ENCODE measurements around the gene RAB1B. TPM values are rescaled to one million over a fixed set of nuclear protein-coding genes. Genes with fewer than 3 reads are reported as not detected.

Gene RAB1B
- total and polyA plus RNA-seq, 4 donors = 40.4 to 83.0 (median 51.3) TPM

- Histone ChIP-seq H3K9me3 (ENCODE audit: control insufficient read depth in 4 of 4, low read length in 3 of 4) (no peaks in the 10 kb centered on the region), H3K27ac (ENCODE audit: low read depth in 1 of 2, low read length in 2 of 2) (no peak overlapping the region), H3K4me3 (ENCODE audit: low read depth in 1 of 3, low read length in 3 of 3) (no peak overlapping the region), H3K9ac (ENCODE audit: low read depth in 1 of 2, low read length in 2 of 2) (no peak overlapping the region), H3K4me1 (ENCODE audit: control insufficient read depth in 4 of 4, insufficient read depth in 4 of 4, low read length in 3 of 4) (peaks cover 0 to 3% (median 0%) of the 10 kb centered on the region in 4 donors), H3K36me3 (ENCODE audit: control insufficient read depth in 4 of 4, insufficient read depth in 3 of 4, low read depth in 1 of 4, low read length in 3 of 4) (peaks cover 2 to 15% (median 8%) of the 10 kb centered on the region in 4 donors), H3K27me3 (ENCODE audit: control insufficient read depth in 4 of 4, insufficient read depth in 4 of 4, low read length in 3 of 4) (no peaks in the 10 kb centered on the region)
- peak; percentile 13 for DNase-seq (ENCODE audit: low spot score)
- no peak for TF ChIP-seq GABPA (IDR thresholded peaks at IDR 0.05 in 1 of 2, conservative IDR thresholded peaks at IDR 0.05 in 1 of 2)
- TF ChIP-seq NR2F2 (IDR thresholded peaks at IDR 0.05) = no peak
- no peak for TF ChIP-seq YY1 (IDR thresholded peaks at IDR 0.05)
- TF ChIP-seq EGR1 (IDR thresholded peaks at IDR 0.05; ENCODE audit: low read depth in 2 of 2) = no peak
- WGBS = 98% methylated on average over 18 of the region's 18 CpGs
These were observed 49.4 kb upstream of the RAB1B start for GRCh38 chr11:66218846-66219620.

- H3K27ac ChIP-seq (ENCODE audit: low read depth in 1 of 2, low read length in 2 of 2) = no peak overlapping the region
- H3K9me3 ChIP-seq (ENCODE audit: control insufficient read depth in 4 of 4, low read length in 3 of 4) = no peaks in the 10 kb centered on the region
- DNase-seq (ENCODE audit: low spot score) = no peak
- H3K4me3 ChIP-seq (ENCODE audit: low read depth in 1 of 3, low read length in 3 of 3) = no peak overlapping the region
- WGBS = 96% methylated on average over 19 of the region's 19 CpGs
- H3K27me3 ChIP-seq (ENCODE audit: control insufficient read depth in 4 of 4, insufficient read depth in 4 of 4, low read length in 3 of 4) = no peaks in the 10 kb centered on the region
- peaks cover 2 to 15% (median 10%) of the 10 kb centered on the region in 4 donors for H3K36me3 ChIP-seq (ENCODE audit: control insufficient read depth in 4 of 4, insufficient read depth in 3 of 4, low read depth in 1 of 4, low read length in 3 of 4)
- peaks cover 0 to 3% (median 0%) of the 10 kb centered on the region in 4 donors for H3K4me1 ChIP-seq (ENCODE audit: control insufficient read depth in 4 of 4, insufficient read depth in 4 of 4, low read length in 3 of 4)
- H3K9ac ChIP-seq (ENCODE audit: low read depth in 1 of 2, low read length in 2 of 2) = no peak overlapping the region
- no peak for TF ChIP-seq CTCF (IDR thresholded peaks at IDR 0.05; ENCODE audit: low read depth, low read length, missing input control)
- TF ChIP-seq YY1 (IDR thresholded peaks at IDR 0.05) = no peak
- TF ChIP-seq HNF4A (conservative IDR thresholded peaks at IDR 0.05) = no peak
- TF ChIP-seq EGR1 (IDR thresholded peaks at IDR 0.05; ENCODE audit: low read depth in 2 of 2) = no peak
- TF ChIP-seq TAF1 (conservative IDR thresholded peaks at IDR 0.05) = no peak
- TF ChIP-seq RAD21 (IDR thresholded peaks at IDR 0.05) = no peak
- TF ChIP-seq ZBTB33 (IDR thresholded peaks at IDR 0.05) = no peak
- no peak for TF ChIP-seq ATF3 (IDR thresholded peaks at IDR 0.05)
- no peak for TF ChIP-seq NR2F2 (IDR thresholded peaks at IDR 0.05)
These were observed 48.4 kb upstream of the RAB1B start for GRCh38 chr11:66219846-66220565.

- Histone ChIP-seq H3K9ac (ENCODE audit: low read depth in 1 of 2, low read length in 2 of 2) (no peak overlapping the region), H3K36me3 (ENCODE audit: control insufficient read depth in 4 of 4, insufficient read depth in 3 of 4, low read depth in 1 of 4, low read length in 3 of 4) (peaks cover 2 to 15% (median 10%) of the 10 kb centered on the region in 4 donors), H3K27ac (ENCODE audit: low read depth in 1 of 2, low read length in 2 of 2) (no peak overlapping the region), H3K4me3 (ENCODE audit: low read depth in 1 of 3, low read length in 3 of 3) (no peak overlapping the region), H3K9me3 (ENCODE audit: control insufficient read depth in 4 of 4, low read length in 3 of 4) (no peaks in the 10 kb centered on the region), H3K4me1 (ENCODE audit: control insufficient read depth in 4 of 4, insufficient read depth in 4 of 4, low read length in 3 of 4) (peaks cover 0 to 3% (median 0%) of the 10 kb centered on the region in 4 donors), H3K27me3 (ENCODE audit: control insufficient read depth in 4 of 4, insufficient read depth in 4 of 4, low read length in 3 of 4) (no peaks in the 10 kb centered on the region)
- TF ChIP-seq TAF1 (conservative IDR thresholded peaks at IDR 0.05) (no peak), RAD21 (IDR thresholded peaks at IDR 0.05) (no peak)
- DNase-seq (ENCODE audit: low spot score) = no peak
- 95% methylated on average over 6 of the region's 6 CpGs for WGBS
These were observed 47.9 kb upstream of the RAB1B start for GRCh38 chr11:66220566-66220935.
